HL-60 (cell line): Measurements from ENCODE around the gene SPAG9.

Experiments used
- DNase-seq, 2 experiments: peaks; one replicate each; pipeline ENCODE4 v3.0.0-alpha.2; 2010 to 2020; ENCODE audit warnings: low read depth in 1 of 2, low spot score in 1 of 2
- H3K27ac ChIP-seq: fragments of 250-450 bp; sonication (Bioruptor Pico); replicated peaks from 2 replicates; pipeline ENCODE4 v1.5.1; 2020; ENCODE audit warnings: mild to moderate bottlenecking, moderate library complexity
- H3K27me3 ChIP-seq: fragments of 250-450 bp; sonication (Bioruptor Pico); 2 replicates; pipeline ENCODE4 v1.5.1; 2021; ENCODE audit warnings: mild to moderate bottlenecking, moderate library complexity; ENCODE audit not compliant: insufficient read depth, poor library complexity, severe bottlenecking
- H3K4me3 ChIP-seq: replicated peaks from 2 replicates; pipeline ENCODE4 v1.5.1; 2011; ENCODE audit warnings: mild to moderate bottlenecking, control low read depth, low read length; ENCODE audit not compliant: insufficient read depth
- CTCF ChIP-seq: IDR thresholded peaks from one replicate; pipeline ENCODE4 v1.5.1; 2011; ENCODE audit warnings: low read length, control low read depth, inconsistent platforms; ENCODE audit not compliant: insufficient read depth
- GABPA ChIP-seq: IDR thresholded peaks from 2 replicates; pipeline ENCODE4 v1.6.1; 2012; ENCODE audit warnings: low read depth
- POLR2AphosphoS5 ChIP-seq: IDR thresholded peaks from 2 replicates; pipeline ENCODE4 v1.6.1; 2012; ENCODE audit warnings: low read depth
- REST ChIP-seq: IDR thresholded peaks from 2 replicates; pipeline ENCODE4 v1.6.1; 2012; ENCODE audit warnings: low read depth; ENCODE audit not compliant: insufficient replicate concordance
- SPI1 ChIP-seq: IDR thresholded peaks from 2 replicates; pipeline ENCODE4 v1.6.1; 2012; ENCODE audit warnings: low read depth, mild to moderate bottlenecking, borderline replicate concordance

The SPAG9 gene

GRCh38 chr17:50976951-50977472 lies 143.7 kb downstream of the SPAG9 start:
- Histone ChIP-seq H3K27me3 (no peaks in the 10 kb centered on the region), H3K27ac (no peak overlapping the region), H3K4me3 (no peak overlapping the region)
- TF ChIP-seq REST (no peak), POLR2AphosphoS5 (no peak), SPI1 (no peak), CTCF (no peak), GABPA (no peak)
- DNase-seq: no peak

- DNase-seq: no peak
- Histone ChIP-seq H3K27ac (no peak overlapping the region), H3K27me3 (no peaks in the 10 kb centered on the region), H3K4me3 (no peak overlapping the region)
- TF ChIP-seq SPI1 (no peak), REST (no peak), POLR2AphosphoS5 (no peak), CTCF (no peak), GABPA (no peak)
These were observed 146.8 kb downstream of the SPAG9 start for GRCh38 chr17:50973557-50974494.

GRCh38 chr17:50972577-50972976 lies 148.1 kb downstream of the SPAG9 start:
- Histone ChIP-seq H3K4me3 (no peak overlapping the region), H3K27ac (no peak overlapping the region; the same call in 1 of the 2 replicates), H3K27me3 (no peaks in the 10 kb centered on the region)
- DNase-seq: no peak
- TF ChIP-seq GABPA (no peak), REST (no peak), POLR2AphosphoS5 (no peak), CTCF (no peak), SPI1 (no peak)
